PFSK-1 (cell line): ENCODE results near the gene MIAT.

Experiments
- POLR2AphosphoS5 ChIP-seq: IDR thresholded peaks from 2 replicates; pipeline ENCODE4 v1.6.1; 2012; ENCODE audit warnings: low read depth, mild to moderate bottlenecking, control low read depth, low read length, moderate library complexity
- REST ChIP-seq, 2 experiments: IDR thresholded peaks; 2 replicates each; pipeline versions ENCODE4 v1.6.1 to v1.8.0; 2011 to 2012; ENCODE audit warnings: low read depth in 2 of 2, low read length in 2 of 2, control low read depth in 1 of 2, inconsistent platforms in 1 of 2, mild to moderate bottlenecking in 1 of 2, moderate library complexity in 1 of 2; ENCODE audit not compliant: insufficient read depth in 1 of 2
- SIN3A ChIP-seq: IDR thresholded peaks from 2 replicates; pipeline ENCODE4 v1.6.1; 2012; ENCODE audit warnings: mild to moderate bottlenecking, low read length, moderate library complexity, borderline replicate concordance; ENCODE audit not compliant: insufficient read depth
- TAF1 ChIP-seq: IDR thresholded peaks from 2 replicates; pipeline ENCODE4 v1.6.1; 2012; ENCODE audit warnings: low read length, control low read depth, borderline replicate concordance; ENCODE audit not compliant: insufficient read depth

- TF ChIP-seq REST (IDR thresholded peaks at IDR 0.05; ENCODE audit: insufficient read depth in 1 of 2, low read depth in 2 of 2, low read length in 2 of 2) (no peak), POLR2AphosphoS5 (no peak), TAF1 (no peak), SIN3A (no peak)
Observed at GRCh38 chr22:26648528-26649388, 8.6 kb upstream of the MIAT start.
